ENCODE data around the gene SGCD. TPM values are rescaled to one million over a fixed set of nuclear protein-coding genes. Genes with fewer than 3 reads are reported as not detected.

Gene SGCD
- total RNA-seq, 2 experiments from 2014 or later, result not detected

- Histone ChIP-seq H3K27me3 (ENCODE audit: control insufficient read depth in 1 of 2, insufficient read depth in 2 of 2, low read length in 2 of 2) (peaks cover 0 to 7% of the 10 kb centered on the region in 2 experiments), H3K4me1 (ENCODE audit: insufficient read depth, low read length) (no peaks in the 10 kb centered on the region), H3K9me3 (ENCODE audit: control insufficient read depth in 1 of 2, insufficient read depth in 1 of 2, low read length in 2 of 2) (peaks cover 0 to 6% of the 10 kb centered on the region in 2 experiments), H3K36me3 (ENCODE audit: insufficient read depth, low read length) (no peaks in the 10 kb centered on the region), H3K4me3 (ENCODE audit: low read length) (no peak overlapping the region), H3K27ac (ENCODE audit: low read depth in 1 of 2, low read length in 2 of 2) (no peak overlapping the region)
- no peaks in the 10 kb centered on the region for H3K36me3 Mint-ChIP-seq (ENCODE audit: low read depth)
- no peaks in the 10 kb centered on the region for H3K4me1 Mint-ChIP-seq (ENCODE audit: low read depth)
- no peak for TF ChIP-seq CTCF (IDR thresholded peaks at IDR 0.05)
- H3K27ac Mint-ChIP-seq, result no peak overlapping the region
- ATAC-seq (ENCODE audit: poor library complexity), result no peak
- CTCF ChIA-PET, result no interaction called here
- no peak for DNase-seq
- H3K4me3 Mint-ChIP-seq, result no peak overlapping the region
- intact Hi-C loops (cut with DNase I, micrococcal nuclease), result no loop called here
- POLR2A ChIA-PET, result no interaction called here
- H3K27me3 Mint-ChIP-seq, result peaks cover 14% of the 10 kb centered on the region
- no peaks in the 10 kb centered on the region for H3K9me3 Mint-ChIP-seq
These were observed 475.5 kb downstream of the SGCD start for GRCh38 chr5:156802501-156802900.

- Histone ChIP-seq H3K4me1 (ENCODE audit: insufficient read depth, low read length) (no peaks in the 10 kb centered on the region), H3K36me3 (ENCODE audit: insufficient read depth, low read length) (no peaks in the 10 kb centered on the region), H3K4me3 (ENCODE audit: low read length) (no peak overlapping the region), H3K9me3 (ENCODE audit: control insufficient read depth in 1 of 2, insufficient read depth in 1 of 2, low read length in 2 of 2) (peaks cover 0 to 6% of the 10 kb centered on the region in 2 experiments), H3K27me3 (ENCODE audit: control insufficient read depth in 1 of 2, insufficient read depth in 2 of 2, low read length in 2 of 2) (peaks cover 0 to 7% of the 10 kb centered on the region in 2 experiments), H3K27ac (ENCODE audit: low read depth in 1 of 2, low read length in 2 of 2) (no peak overlapping the region)
- CTCF ChIA-PET, result interaction anchor here (0.6 kb wide), 1 partner anchor 34 kb away, joined by 3 read pairs; no protein-coding TSS in a partner anchor
- no peaks in the 10 kb centered on the region for H3K36me3 Mint-ChIP-seq (ENCODE audit: low read depth)
- DNase-seq (no peak), ATAC-seq (ENCODE audit: poor library complexity) (no peak)
- H3K4me3 Mint-ChIP-seq, result no peak overlapping the region
- POLR2A ChIA-PET, result no interaction called here
- H3K4me1 Mint-ChIP-seq (ENCODE audit: low read depth), result no peaks in the 10 kb centered on the region
- H3K27me3 Mint-ChIP-seq, result peaks cover 14% of the 10 kb centered on the region
- H3K9me3 Mint-ChIP-seq, result no peaks in the 10 kb centered on the region
- intact Hi-C loops (cut with DNase I, micrococcal nuclease), result no loop called here
- TF ChIP-seq CTCF (IDR thresholded peaks at IDR 0.05), result no peak
- H3K27ac Mint-ChIP-seq, result no peak overlapping the region
These were observed 476.4 kb downstream of the SGCD start for GRCh38 chr5:156803404-156803803.

GRCh38 chr5:156812959-156813358 is 486.0 kb downstream of the SGCD start:
- no peaks in the 10 kb centered on the region for H3K27me3 ChIP-seq (ENCODE audit: control insufficient read depth in 1 of 2, insufficient read depth in 2 of 2, low read length in 2 of 2)
- no peaks in the 10 kb centered on the region for H3K36me3 ChIP-seq (ENCODE audit: insufficient read depth, low read length)
- TF ChIP-seq CTCF (IDR thresholded peaks at IDR 0.05), result no peak
- H3K27ac ChIP-seq (ENCODE audit: low read depth in 1 of 2, low read length in 2 of 2), result no peak overlapping the region
- no peaks in the 10 kb centered on the region for H3K9me3 ChIP-seq (ENCODE audit: control insufficient read depth in 1 of 2, insufficient read depth in 1 of 2, low read length in 2 of 2)
- POLR2A ChIA-PET, result interaction anchor here (0.7 kb wide), 1 partner anchor 194 kb away, joined by 3 read pairs; no protein-coding TSS in a partner anchor
- intact Hi-C loops (cut with DNase I, micrococcal nuclease), result no loop called here
- Mint-ChIP-seq H3K4me1 (ENCODE audit: low read depth) (no peaks in the 10 kb centered on the region), H3K36me3 (ENCODE audit: low read depth) (no peaks in the 10 kb centered on the region), H3K27ac (no peak overlapping the region), H3K27me3 (no peaks in the 10 kb centered on the region), H3K4me3 (no peak overlapping the region), H3K9me3 (no peaks in the 10 kb centered on the region)
- no peak overlapping the region for H3K4me3 ChIP-seq (ENCODE audit: low read length)
- H3K4me1 ChIP-seq (ENCODE audit: insufficient read depth, low read length), result no peaks in the 10 kb centered on the region
- ATAC-seq (ENCODE audit: poor library complexity) (no peak), DNase-seq (no peak)
- CTCF ChIA-PET, result no interaction called here

Measured in CD4-positive, alpha-beta T cell (primary cell).